GF-D8 (cell line): ENCODE data around the gene NR1D1.
A peak's percentile ranks its signal among the peaks of the same experiment; 100 is the strongest.

Experiments used
- DNase-seq: peaks from one replicate; lab custom pipeline; 2025; lab: John Stamatoyannopoulos, UW

Gene NR1D1

GRCh38 chr17:40097087-40097486 lies 3.3 kb downstream of the NR1D1 start:
- DNase-seq: no peak

GRCh38 chr17:40095944-40096791 lies 4.2 kb downstream of the NR1D1 start:
- no peak for DNase-seq

GRCh38 chr17:40095351-40095943 lies 4.9 kb downstream of the NR1D1 start:
- no peak for DNase-seq

GRCh38 chr17:40094874-40095273 lies 5.5 kb downstream of the NR1D1 start:
- DNase-seq: no peak

- no peak for DNase-seq
These were observed 6.7 kb downstream of the NR1D1 start for GRCh38 chr17:40093580-40094201.

GRCh38 chr17:40093005-40093579 lies 7.3 kb downstream of the NR1D1 start:
- DNase-seq: no peak

- DNase-seq: no peak
These were observed 7.8 kb downstream of the NR1D1 start for GRCh38 chr17:40092581-40092980.

GRCh38 chr17:40091691-40092397 lies 8.5 kb downstream of the NR1D1 start:
- no peak for DNase-seq

- no peak for DNase-seq
These were observed 9.9 kb downstream of the NR1D1 start for GRCh38 chr17:40090237-40091119.

- DNase-seq: no peak
These were observed 11.1 kb downstream of the NR1D1 start for GRCh38 chr17:40089077-40089895.

GRCh38 chr17:40087903-40088718 lies 12.3 kb downstream of the NR1D1 start:
- no peak for DNase-seq

GRCh38 chr17:40087049-40087794 lies 13.2 kb downstream of the NR1D1 start:
- no peak for DNase-seq

- DNase-seq: no peak
These were observed 14.0 kb downstream of the NR1D1 start for GRCh38 chr17:40086150-40087044.

- no peak for DNase-seq
These were observed 15.9 kb downstream of the NR1D1 start for GRCh38 chr17:40084477-40084876.

GRCh38 chr17:40079545-40079944 lies 20.8 kb downstream of the NR1D1 start:
- DNase-seq: no peak

GRCh38 chr17:40076591-40076990 lies 23.8 kb downstream of the NR1D1 start:
- DNase-seq: no peak

- DNase-seq: peak; percentile 59
These were observed 24.4 kb downstream of the NR1D1 start for GRCh38 chr17:40075942-40076498.
